Mammary epithelial cell (primary cell): ENCODE data around the gene ATP13A2.

Experiments used
- EZH2 ChIP-seq: IDR thresholded peaks from 2 replicates; pipeline ENCODE4 v1.6.1; 2012; ENCODE audit warnings: low read length, inconsistent platforms, borderline replicate concordance
- TF ChIP-seq, protein P1 (sequence below), 2 donors: IDR thresholded peaks in 1 of 2; conservative IDR thresholded peaks in 1 of 2; 2 replicates each; pipeline ENCODE4 v1.5.1; 2011 to 2012; ENCODE audit warnings: inconsistent platforms in 2 of 2, low read length in 2 of 2, mild to moderate bottlenecking in 2 of 2, control low read depth in 1 of 2, low read depth in 1 of 2; ENCODE audit not compliant: insufficient read depth in 1 of 2; ENCODE audit errors: extremely low read depth in 1 of 2

DNA sequence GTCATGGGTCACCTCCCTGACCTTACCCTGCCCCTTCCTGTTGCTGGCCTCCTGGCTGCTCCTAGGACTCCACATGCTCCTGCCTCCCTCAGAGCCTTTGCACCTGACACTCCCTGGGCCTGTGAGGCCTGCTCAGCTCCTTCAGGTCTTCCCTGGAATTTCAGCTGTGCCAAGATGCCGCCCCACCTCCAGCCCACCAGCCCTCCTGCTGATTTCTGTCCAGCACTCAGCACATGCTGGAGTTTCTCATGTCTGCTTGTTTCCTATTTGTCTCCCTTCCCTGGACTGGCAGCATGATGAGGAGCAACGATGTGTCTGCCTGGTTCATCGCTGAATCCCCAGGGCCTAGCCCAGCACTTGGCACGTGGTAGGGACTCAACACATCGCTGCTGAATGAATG, 34.4 kb downstream of the ATP13A2 start:
- TF ChIP-seq, protein P1, sequence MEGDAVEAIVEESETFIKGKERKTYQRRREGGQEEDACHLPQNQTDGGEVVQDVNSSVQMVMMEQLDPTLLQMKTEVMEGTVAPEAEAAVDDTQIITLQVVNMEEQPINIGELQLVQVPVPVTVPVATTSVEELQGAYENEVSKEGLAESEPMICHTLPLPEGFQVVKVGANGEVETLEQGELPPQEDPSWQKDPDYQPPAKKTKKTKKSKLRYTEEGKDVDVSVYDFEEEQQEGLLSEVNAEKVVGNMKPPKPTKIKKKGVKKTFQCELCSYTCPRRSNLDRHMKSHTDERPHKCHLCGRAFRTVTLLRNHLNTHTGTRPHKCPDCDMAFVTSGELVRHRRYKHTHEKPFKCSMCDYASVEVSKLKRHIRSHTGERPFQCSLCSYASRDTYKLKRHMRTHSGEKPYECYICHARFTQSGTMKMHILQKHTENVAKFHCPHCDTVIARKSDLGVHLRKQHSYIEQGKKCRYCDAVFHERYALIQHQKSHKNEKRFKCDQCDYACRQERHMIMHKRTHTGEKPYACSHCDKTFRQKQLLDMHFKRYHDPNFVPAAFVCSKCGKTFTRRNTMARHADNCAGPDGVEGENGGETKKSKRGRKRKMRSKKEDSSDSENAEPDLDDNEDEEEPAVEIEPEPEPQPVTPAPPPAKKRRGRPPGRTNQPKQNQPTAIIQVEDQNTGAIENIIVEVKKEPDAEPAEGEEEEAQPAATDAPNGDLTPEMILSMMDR (conservative IDR thresholded peaks at IDR 0.05 in 1 of 2, IDR thresholded peaks at IDR 0.05 in 1 of 2; ENCODE audit: extremely low read depth in 1 of 2, insufficient read depth in 1 of 2, low read depth in 1 of 2, low read length in 2 of 2): no peak
- TF ChIP-seq EZH2: no peak
